Endodermal cell (in vitro differentiated cells): Measurements from ENCODE around the gene CELF6. TPM values are rescaled to one million over a fixed set of nuclear protein-coding genes. Genes with fewer than 3 reads are reported as not detected.

Experiments used
- DNase-seq: peaks from one replicate; pipeline ENCODE4 v3.0.0-alpha.2; 2017
- H3K27ac ChIP-seq: 2 replicates; pipeline ENCODE4 v1.5.1; 2013; ENCODE audit warnings: mild to moderate bottlenecking, low read depth, low read length, moderate library complexity
- H3K27me3 ChIP-seq: 2 replicates; pipeline ENCODE4 v1.6.1; 2013; ENCODE audit warnings: mild to moderate bottlenecking, low read length, moderate library complexity; ENCODE audit not compliant: insufficient read depth, control insufficient read depth, poor library complexity, severe bottlenecking
- H3K36me3 ChIP-seq: 2 replicates; pipeline ENCODE4 v1.7.0; 2013; ENCODE audit warnings: mild to moderate bottlenecking, low read length, moderate library complexity; ENCODE audit not compliant: control insufficient read depth, insufficient read depth
- H3K4me1 ChIP-seq: one replicate; pipeline ENCODE4 v1.7.0; 2013; ENCODE audit warnings: low read length; ENCODE audit not compliant: control insufficient read depth, insufficient read depth
- H3K4me3 ChIP-seq: 2 replicates; pipeline ENCODE4 v1.5.1; 2013; ENCODE audit warnings: mild to moderate bottlenecking, low read length, moderate library complexity
- H3K9ac ChIP-seq: 2 replicates; pipeline ENCODE4 v1.6.1; 2013; ENCODE audit warnings: mild to moderate bottlenecking, low read length, moderate library complexity; ENCODE audit not compliant: poor library complexity, severe bottlenecking; ENCODE audit errors: extremely low read depth
- H3K9me3 ChIP-seq: 2 replicates; pipeline ENCODE4 v1.6.1; 2013; ENCODE audit warnings: mild to moderate bottlenecking, low read length, moderate library complexity; ENCODE audit not compliant: control insufficient read depth
- H3K27ac Mint-ChIP-seq: 2 replicates; pipeline ENCODE4 v1.8.0; 2020; ENCODE audit warnings: mixed read lengths
- H3K27me3 Mint-ChIP-seq: 2 replicates; pipeline ENCODE4 v1.8.0; 2021; ENCODE audit warnings: mild to moderate bottlenecking, mixed read lengths; ENCODE audit not compliant: insufficient read depth
- H3K36me3 Mint-ChIP-seq: 2 replicates; pipeline ENCODE4 v1.8.0; 2020; ENCODE audit warnings: low read depth, mixed read lengths
- H3K4me1 Mint-ChIP-seq: 2 replicates; pipeline ENCODE4 v1.8.0; 2020; ENCODE audit warnings: mixed read lengths
- H3K4me3 Mint-ChIP-seq: 2 replicates; pipeline ENCODE4 v1.8.0; 2020; ENCODE audit warnings: mild to moderate bottlenecking, moderate library complexity, mixed read lengths
- H3K9me3 Mint-ChIP-seq: 2 replicates; pipeline ENCODE4 v1.8.0; 2020; ENCODE audit warnings: mild to moderate bottlenecking, mixed read lengths
- WGBS, 2 experiments: methylation state at CpG; one replicate each; pipeline versions ENCODE4 v1.1.5 to v1.1.7; 2013; ENCODE audit warnings: missing lambda C conversion rate in 2 of 2, mixed read lengths in 1 of 2; ENCODE audit not compliant: insufficient coverage in 1 of 2, insufficient read length in 1 of 2; 5-methylcytosine and 5-hydroxymethylcytosine counted together
- total RNA-seq, 2 donors: library from RNA; stranded (reverse); fragmentation: NEBNext Ultra II Directional in 1 of 2; extraction: Animal tissue kit (Norgen Biotek cat#: 25700) in 1 of 2; gene quantifications; 2 replicates in 1 of 2; 3 replicates in 1 of 2; pipeline ENCODE4 v1.2.1, GENCODE V29; 2021
- TF ChIP-seq, protein P1 (sequence below): fragments of 200-600 bp; sonication (generic); conservative IDR thresholded peaks from 2 replicates; pipeline ENCODE4 v1.5.0; 2021; ENCODE audit warnings: antibody characterized with exemption, mild to moderate bottlenecking

The CELF6 gene
- total RNA-seq, 2 donors from 2014 or later: 0.46 to 0.62 TPM

DNA sequence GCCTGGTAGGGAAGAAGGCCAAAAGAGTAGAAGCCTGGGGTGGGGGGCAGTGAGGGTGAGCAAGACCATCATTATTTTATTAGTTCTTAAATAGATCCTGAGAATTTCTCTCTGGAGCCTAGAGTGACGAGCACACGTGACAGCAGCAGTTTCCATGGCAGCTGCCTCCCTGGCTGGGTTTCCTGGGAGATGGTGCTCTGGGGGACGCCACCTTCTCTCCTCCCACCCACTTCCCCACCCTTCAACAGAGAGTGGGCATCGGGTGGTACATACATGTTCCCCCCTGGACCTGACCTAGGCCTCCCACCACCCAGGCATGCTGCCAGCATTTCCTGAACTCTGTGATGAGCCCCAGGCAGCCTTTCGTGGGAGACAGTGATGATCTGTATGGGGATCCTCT lies 12.9 kb downstream of the CELF6 start:
- no peak overlapping the region for H3K9ac ChIP-seq
- no peak overlapping the region for H3K4me3 Mint-ChIP-seq
- H3K36me3 Mint-ChIP-seq: no peaks in the 10 kb centered on the region
- TF ChIP-seq, protein P1, sequence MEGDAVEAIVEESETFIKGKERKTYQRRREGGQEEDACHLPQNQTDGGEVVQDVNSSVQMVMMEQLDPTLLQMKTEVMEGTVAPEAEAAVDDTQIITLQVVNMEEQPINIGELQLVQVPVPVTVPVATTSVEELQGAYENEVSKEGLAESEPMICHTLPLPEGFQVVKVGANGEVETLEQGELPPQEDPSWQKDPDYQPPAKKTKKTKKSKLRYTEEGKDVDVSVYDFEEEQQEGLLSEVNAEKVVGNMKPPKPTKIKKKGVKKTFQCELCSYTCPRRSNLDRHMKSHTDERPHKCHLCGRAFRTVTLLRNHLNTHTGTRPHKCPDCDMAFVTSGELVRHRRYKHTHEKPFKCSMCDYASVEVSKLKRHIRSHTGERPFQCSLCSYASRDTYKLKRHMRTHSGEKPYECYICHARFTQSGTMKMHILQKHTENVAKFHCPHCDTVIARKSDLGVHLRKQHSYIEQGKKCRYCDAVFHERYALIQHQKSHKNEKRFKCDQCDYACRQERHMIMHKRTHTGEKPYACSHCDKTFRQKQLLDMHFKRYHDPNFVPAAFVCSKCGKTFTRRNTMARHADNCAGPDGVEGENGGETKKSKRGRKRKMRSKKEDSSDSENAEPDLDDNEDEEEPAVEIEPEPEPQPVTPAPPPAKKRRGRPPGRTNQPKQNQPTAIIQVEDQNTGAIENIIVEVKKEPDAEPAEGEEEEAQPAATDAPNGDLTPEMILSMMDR: no peak
- no peak overlapping the region for H3K4me3 ChIP-seq
- H3K27me3 ChIP-seq: peaks cover 75% of the 10 kb centered on the region
- H3K27ac ChIP-seq: no peak overlapping the region
- DNase-seq: no peak
- no peaks in the 10 kb centered on the region for H3K4me1 Mint-ChIP-seq
- H3K27me3 Mint-ChIP-seq: peaks cover 48% of the 10 kb centered on the region
- H3K9me3 Mint-ChIP-seq: no peaks in the 10 kb centered on the region
- H3K27ac Mint-ChIP-seq: no peak overlapping the region
- no peaks in the 10 kb centered on the region for H3K4me1 ChIP-seq
- WGBS, 2 experiments: 67 to 76% methylated on average over 1 to 5 of the region's 5 CpGs
- H3K36me3 ChIP-seq: no peaks in the 10 kb centered on the region
- no peaks in the 10 kb centered on the region for H3K9me3 ChIP-seq

DNA sequence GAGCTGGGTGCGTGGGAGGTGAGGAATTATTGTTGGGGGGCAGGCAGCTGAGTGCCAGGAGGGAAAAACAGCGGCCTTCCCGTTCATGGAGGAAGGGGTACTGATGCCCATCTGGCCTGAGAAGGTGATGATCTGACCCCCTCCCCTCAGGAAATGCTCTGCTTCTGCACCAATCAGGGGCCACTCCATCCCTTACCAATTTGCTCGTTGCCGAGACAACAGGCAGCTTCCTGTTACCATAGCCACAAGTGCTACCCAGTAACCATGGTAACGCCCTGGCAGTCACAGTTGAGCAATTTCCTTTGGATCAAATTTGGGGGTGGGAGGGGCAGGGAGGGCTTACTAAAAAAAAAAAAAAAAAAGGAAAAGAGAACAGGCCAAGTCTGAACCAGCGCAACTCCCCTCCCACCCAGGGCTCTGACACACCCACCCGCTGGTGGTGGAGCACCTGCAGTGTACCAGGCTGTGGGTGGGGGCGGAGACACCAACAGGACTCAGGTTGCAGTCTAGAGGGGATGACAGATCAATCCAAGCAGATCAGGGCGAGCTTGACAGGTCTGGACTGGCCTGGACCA lies 13.7 kb downstream of the CELF6 start:
- Mint-ChIP-seq H3K9me3 (no peaks in the 10 kb centered on the region), H3K4me3 (no peak overlapping the region), H3K27ac (no peak overlapping the region), H3K36me3 (no peaks in the 10 kb centered on the region), H3K27me3 (peaks cover 50% of the 10 kb centered on the region), H3K4me1 (no peaks in the 10 kb centered on the region)
- H3K4me1 ChIP-seq: no peaks in the 10 kb centered on the region
- H3K9ac ChIP-seq: no peak overlapping the region
- peak; percentile 62 for DNase-seq
- peaks cover 75% of the 10 kb centered on the region for H3K27me3 ChIP-seq
- H3K27ac ChIP-seq: no peak overlapping the region
- no peaks in the 10 kb centered on the region for H3K9me3 ChIP-seq
- TF ChIP-seq, protein P1: no peak
- H3K4me3 ChIP-seq: no peak overlapping the region
- WGBS, 2 experiments: 63 to 76% methylated on average over 5 to 10 of the region's 10 CpGs
- no peaks in the 10 kb centered on the region for H3K36me3 ChIP-seq

DNA sequence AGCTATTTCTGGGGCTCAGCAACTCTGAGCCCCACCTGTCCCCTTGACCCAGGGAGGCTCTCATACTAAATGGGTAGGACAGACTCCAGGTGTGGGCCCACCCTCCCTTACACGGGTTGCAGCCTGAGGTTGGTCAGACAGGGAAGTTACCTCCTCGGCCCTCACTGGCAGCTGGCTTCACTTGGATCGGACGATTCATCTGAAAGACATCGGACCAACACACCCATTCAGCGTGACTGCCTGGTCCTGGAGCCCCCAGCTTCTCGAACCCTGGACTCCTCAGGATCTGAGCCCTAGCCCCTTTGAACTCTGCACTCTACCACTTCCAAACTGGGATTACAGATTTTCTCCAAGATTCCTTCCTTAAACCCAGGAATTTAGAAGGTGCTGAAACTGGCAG lies 15.4 kb downstream of the CELF6 start:
- H3K36me3 ChIP-seq: no peaks in the 10 kb centered on the region
- TF ChIP-seq, protein P1: no peak
- H3K9me3 ChIP-seq: no peaks in the 10 kb centered on the region
- Mint-ChIP-seq H3K36me3 (no peaks in the 10 kb centered on the region), H3K27me3 (peaks cover 44% of the 10 kb centered on the region), H3K27ac (no peak overlapping the region), H3K4me1 (no peaks in the 10 kb centered on the region), H3K4me3 (no peak overlapping the region), H3K9me3 (no peaks in the 10 kb centered on the region)
- 88 to 89% methylated on average over 7 of the region's 7 CpGs for WGBS, 2 experiments
- no peak overlapping the region for H3K4me3 ChIP-seq
- H3K27ac ChIP-seq: no peak overlapping the region
- peak; percentile 27 for DNase-seq
- peaks cover 64% of the 10 kb centered on the region for H3K27me3 ChIP-seq
- no peak overlapping the region for H3K9ac ChIP-seq
- no peaks in the 10 kb centered on the region for H3K4me1 ChIP-seq
